Posterior cingulate gyrus (tissue), 11 donors: ENCODE measurements around the gene GDI2.
"Not testable (repeated sequence)": the region's sequence is repeated elsewhere in the genome, so short reads cannot be mapped to it uniquely, and the experiment has no call there.

ENCODE experiments used
- DNase-seq, 10 donors: peaks; one replicate each; pipeline versions ENCODE4 v3.0.0 to v3.0.0-alpha.2; 2020 to 2021; ENCODE audit warnings: mixed read lengths in 3 of 10
- intact Hi-C: fragments of 100-400 bp; cut with DNase I; formaldehyde crosslinking; loops from one replicate; pipeline ENCODE4 v1.15.1; 2023

Gene GDI2

DNA sequence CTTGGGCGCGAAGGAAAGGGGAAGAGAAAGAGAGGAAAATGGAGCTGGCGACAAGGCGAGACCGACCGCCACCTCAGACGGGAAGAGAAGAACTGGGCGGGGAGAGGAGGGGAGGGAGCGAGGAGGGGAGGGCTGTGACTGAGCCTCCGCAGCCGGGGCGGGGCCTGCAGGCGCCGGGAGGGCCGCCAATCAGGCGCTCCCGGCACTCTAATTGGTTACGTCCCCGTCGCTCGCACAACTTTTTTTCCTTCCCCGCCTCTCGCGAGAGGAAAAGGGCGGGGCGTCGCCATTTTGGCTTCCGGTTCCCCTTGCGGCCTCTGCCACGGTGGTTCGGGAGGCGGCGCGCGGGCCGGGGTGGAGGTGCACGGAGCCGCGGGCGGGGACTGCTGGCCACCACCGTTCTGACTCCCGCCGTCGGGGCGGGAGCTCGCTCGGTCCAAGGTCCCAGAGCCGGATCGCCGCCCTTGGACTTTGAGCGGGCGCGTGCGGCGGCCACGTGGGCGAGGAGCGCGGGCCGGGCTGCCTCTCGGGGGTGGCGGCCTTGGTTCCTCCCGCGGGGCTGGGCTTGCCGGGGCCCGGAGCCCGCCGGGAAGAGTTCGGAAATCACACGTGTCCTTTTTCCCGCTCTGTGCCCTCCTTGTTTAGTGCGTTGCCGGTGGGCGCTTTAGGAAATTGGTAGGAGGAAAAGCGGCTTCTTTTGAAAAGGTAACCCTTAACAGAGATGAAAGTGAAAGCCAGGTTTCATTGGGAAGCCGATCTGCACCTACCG, at the start of gene GDI2:
Gene GDI2 (minus strand): TSS at position 94 of the 769 bp plus-strand sequence. CDS start 176 bp downstream, outside the sequence.
- intact Hi-C loops = loop anchor here (1.0 to 5.0 kb wide), 4 partner anchors 44 to 129 kb away; partner anchors contain the start of genes FBH1 and TASOR2
- peak; percentile 93 to 99 (median 95) for DNase-seq

DNA sequence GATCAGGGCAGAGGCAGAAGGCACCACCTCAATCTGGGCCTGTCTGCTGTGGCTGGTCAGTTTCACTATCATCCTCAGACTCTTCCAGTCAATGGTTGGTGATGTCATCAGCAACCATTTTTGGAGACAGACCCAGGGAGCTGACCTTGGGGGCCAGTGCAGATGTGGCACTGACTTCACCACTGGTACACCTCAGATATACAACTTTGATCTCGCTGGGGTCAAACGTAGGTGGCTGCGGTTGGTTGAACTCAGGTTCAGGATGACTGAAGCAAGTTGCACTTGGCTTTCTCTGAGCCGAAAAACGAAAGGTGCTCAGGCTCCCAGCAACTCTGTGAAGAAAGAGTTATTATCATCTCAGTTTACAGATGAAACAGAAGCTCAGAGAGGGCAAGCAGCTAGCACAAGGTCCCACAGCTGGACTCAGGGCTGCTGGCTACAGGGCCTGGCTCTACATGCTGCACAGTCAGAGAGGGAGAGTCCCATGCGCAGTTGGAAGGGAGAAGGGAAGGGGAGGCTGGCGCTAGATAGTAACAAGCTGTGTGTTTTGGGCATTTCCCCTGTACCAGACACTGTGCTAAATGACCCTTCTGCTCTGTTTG, 49.2 kb upstream of the GDI2 start:
- intact Hi-C loops = no loop called here
- peak in 2 of 10 donors; percentile 30 to 62 for DNase-seq

DNA sequence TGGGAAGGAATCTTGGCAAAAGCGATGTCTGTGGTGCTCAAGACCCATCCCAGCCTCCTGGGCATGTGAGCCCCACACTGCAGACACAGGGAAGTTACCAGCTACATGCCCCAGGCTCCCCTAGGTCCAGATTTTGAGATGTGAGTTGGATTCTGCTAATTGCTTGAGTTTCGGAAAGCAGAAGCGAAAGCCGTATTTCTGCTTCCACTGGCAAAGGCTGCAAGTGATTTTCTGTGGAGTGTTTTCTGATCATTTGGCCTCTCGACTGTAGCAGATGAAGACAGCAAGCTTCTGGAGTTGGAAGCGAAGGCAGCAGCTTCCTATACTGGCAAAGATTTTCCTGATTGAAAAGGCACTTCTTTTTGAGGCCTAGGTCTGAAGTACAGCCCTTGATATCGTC, 46.8 kb upstream of the GDI2 start:
- intact Hi-C loops = no loop called here

DNA sequence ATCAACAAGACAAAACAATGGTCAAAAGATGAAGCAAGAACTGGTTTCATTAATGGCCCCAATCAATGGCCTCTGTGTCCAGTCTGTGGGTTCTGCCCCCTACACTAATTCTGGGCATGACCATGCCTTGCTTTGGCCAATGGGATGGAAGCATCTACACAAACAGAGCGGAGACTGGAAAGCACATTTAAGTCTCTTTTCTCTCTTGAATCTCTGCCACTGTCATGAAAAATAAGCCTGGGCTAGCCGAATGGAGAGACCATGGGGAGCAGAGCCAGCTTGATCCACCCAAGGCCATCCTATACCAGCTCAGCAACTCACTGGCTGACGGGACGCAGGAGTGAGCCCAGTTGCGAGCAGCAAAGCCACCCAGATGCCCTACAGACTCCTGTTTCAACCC, 45.6 kb upstream of the GDI2 start:
- DNase-seq = peak in 7 of 10 donors; percentile 18 to 92 (median 52)
- intact Hi-C loops = loop anchor here (5.0 kb wide), 1 partner anchor 47 kb away; the partner anchor contains the start of gene GDI2

More for the DNA sequence above, 46.8 kb upstream of the GDI2 start:
- peak in 1 of 10 donors; percentile 8 for DNase-seq

DNA sequence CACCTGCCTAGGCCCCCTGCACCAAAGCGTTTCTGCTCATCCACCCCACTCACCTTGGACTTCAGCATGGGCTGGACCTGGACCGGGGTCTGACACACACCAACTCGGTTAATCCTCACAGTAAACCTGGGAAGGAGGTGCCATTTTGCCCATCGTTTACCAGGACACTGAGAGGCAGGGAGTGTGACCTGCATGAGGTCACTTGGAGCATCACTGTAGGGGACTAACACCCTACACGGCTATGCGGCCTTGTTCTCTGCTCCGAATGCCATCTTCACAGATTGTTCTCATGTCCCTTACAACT, 43.4 kb upstream of the GDI2 start:
- peak in 2 of 10 donors; percentile 3 to 40 for DNase-seq
- intact Hi-C loops = loop anchor here (5.0 kb wide), 1 partner anchor 44 kb away; the partner anchor contains the start of gene GDI2

DNA sequence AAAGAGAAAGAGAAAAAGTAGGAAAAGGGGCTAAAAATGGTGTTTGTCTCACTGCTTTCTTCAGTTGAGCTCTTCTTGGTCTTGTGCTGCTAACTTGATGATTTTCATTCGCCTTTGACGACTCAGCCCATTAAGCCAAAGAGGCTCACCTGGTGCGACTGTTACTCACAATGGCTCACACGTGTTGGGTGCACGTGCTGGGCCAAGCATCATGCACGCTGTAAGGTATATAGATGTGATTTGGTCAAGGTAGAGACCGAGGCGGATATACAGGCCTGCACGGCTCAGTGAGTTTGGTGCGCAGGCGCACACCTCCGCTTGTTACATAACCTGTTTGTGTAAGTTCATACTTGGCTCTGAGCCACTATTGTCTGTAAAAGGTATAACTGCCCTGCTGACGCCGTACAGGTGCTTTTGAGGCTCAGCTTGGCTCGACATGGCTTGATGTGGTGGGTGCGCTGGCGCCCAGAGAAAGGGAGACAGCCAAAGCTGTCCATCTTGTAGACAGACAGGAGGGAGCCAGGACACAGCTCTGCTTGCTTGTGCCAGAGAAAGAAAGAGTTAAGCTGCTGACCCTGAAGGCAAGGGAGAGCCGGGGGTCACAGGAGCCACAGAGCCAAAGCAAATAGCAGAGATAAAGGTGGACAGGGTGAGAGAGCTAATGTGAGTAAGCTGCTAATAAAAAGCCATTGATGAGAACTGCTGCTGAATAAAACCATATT, 42.9 kb upstream of the GDI2 start:
- peak in 2 of 10 donors; percentile 40 to 46 for DNase-seq
- intact Hi-C loops = loop anchor here (5.0 kb wide), 1 partner anchor 44 kb away; the partner anchor contains the start of gene GDI2

DNA sequence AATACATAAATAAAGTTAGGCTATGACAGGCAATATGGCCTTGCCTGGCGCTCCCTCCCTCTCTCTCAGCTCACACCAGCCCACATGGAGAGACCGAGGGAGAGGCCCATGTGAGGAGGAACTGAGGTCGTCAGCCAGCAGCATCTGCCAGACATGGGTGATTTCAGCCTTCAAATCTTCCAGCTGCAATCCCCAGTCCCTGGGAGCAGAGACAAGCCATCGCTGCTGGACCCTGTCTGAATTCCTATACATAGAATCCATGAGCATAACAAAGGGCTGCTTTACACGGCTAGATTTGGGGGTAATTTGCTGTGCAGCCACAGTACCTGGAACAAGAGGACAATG, 40.9 kb upstream of the GDI2 start:
- peak in 2 of 10 donors; percentile 4 to 22 for DNase-seq
- intact Hi-C loops = no loop called here

DNA sequence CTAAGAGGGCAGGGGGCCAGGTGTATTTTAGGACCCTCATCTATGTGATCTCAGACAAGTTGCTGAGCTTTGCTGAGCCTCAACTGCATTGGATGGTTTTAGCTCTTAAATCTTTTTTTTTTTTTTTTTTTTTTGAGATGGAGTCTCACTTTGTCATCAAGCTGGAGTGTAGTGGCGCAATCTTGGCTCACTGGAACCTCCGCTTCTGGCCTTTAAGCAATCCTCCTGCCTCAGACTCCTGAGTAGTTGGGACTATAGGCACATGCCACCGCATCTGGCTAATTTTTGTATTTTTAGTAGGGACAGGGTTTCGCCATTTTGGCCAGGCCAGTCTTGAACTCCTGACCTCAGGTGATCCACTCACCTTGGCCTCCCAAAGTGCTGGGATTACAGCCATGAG, 33.4 kb upstream of the GDI2 start:
- intact Hi-C loops = not testable (repeated sequence)
- peak in 2 of 10 donors; percentile 24 to 34 for DNase-seq

DNA sequence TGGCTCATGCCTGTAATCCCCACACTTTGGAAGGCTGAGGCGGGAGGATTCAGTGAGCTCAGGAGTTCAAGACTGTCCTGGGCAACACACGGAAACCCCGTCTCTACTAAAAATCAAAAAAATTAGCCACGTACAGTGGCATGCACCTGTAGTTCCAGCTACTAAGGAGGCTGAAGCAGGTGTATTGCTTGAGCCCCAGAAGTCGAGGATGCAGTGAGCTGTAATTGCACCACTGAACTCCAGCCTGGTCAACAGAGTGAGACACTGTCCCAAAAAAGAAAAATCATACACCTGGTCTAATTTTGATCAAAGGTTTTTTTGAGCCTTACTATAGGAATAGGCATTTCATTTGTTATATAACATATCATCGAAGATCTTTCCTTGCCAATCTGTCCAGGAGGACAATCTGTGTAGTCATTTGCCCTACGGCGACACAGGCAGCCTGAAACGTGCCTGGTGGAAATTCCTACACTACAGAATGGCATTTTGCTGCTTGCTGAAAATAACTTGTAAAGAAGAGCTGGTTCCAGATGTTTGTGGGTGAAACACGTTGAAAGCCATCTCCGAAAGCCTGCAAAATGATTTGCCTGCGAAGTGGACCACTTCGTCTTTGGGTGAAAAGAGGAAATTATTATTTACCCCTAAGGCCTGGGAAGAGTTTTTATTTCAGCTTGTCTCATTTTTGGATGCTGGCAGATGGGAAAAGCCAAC, 31.3 kb upstream of the GDI2 start:
- intact Hi-C loops = no loop called here

DNA sequence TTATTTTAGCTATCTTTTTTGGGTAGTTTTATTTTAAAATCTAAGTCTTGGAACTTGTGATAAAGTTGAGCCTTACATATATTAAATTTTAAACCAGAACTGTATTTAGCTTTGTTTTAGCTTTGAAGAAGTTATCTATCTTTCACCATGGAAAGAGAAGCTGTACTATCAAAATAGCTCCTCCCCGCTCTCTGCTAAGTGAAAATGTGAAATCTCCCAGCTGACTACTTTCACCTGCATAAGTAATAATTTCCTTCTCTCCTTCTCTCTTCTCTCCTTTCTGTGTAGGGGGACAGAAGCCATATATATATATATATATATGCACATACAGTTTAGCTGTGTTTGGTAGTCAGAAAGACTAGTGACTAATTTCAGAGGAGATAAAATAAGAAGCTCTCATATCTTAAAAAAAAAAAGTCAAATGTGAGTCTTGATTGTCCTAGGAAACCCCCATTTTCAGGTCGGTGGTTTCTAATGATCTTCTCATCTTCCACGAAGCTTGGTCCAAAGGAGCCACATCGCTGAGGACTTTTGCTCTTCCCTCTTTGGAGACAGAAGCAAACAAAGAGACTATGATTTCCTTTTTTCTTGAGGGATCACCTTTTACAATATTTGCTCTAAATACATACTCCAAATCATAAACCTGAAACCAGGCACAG, 30.6 kb upstream of the GDI2 start:
- DNase-seq = no peak
- intact Hi-C loops = no loop called here

More for the DNA sequence above, 31.3 kb upstream of the GDI2 start:
- DNase-seq = no peak

DNA sequence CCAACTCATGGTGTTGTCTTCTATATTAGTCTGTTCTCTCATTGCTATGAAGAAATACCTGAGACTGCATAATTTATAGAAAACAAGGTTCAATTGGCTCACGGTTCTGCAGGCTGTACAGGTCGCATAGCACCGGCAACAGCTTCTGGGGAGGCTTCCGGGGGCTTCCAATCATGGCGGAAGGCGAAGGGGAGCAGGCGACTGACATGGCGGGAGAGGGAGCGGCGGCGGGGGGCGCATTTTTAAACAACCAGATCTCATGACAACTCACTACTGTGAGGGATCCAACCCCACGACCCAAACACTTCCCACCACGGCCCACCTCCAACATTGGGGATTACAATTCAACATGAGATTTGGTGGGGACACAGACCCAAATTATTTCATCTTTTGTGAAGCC, 28.7 kb upstream of the GDI2 start:
- peak in 2 of 10 donors; percentile 24 to 52 for DNase-seq
- intact Hi-C loops = no loop called here

DNA sequence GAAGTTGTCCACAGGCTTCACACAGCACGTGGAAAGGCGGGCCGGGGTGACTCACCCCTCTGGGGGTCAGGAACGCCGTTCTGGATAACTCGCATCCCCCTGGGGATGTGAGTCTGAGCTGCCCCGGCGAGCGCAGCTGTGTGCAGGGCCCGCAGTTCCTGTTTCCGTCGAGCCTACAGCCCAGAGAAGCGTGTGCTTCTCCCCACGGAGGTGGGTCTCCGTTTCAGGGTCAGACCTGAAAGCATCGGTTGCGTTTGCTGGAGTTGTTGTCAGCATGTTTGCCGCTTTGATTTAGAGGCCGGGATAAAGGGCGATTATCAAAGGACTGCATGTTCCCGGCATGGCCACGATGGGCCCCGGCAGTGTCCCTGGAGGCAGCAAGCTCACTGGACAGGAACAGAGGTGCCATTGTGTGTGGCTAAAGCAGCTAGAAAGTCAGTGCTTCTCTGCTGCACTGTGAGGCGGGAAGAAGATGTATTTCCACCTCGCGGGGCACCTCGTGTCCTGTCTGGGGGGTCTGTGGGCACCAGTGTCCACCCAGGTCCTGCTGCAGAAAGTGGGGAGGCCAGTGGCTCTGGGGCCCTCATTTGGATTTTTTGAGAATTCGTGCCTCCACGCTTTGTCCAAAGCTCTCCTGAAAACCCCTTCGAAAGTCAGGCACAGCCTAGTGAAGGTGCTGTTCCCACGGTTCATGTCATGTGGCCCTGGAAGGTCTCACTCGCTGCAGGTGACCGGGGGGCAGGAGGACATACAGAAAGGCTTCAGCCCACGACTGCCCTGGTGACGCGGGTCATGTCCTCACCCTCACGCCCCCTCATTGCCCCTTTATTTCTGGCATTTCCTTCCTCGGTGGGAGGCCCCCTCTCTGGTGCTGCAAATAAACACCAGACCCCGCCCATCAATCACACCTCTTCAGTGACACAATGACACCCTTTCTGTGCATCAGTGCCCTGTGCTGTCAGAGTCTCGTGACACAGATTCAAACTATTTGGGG, 27.4 kb upstream of the GDI2 start:
- peak; percentile 21 to 94 (median 68) for DNase-seq
- intact Hi-C loops = no loop called here

DNA sequence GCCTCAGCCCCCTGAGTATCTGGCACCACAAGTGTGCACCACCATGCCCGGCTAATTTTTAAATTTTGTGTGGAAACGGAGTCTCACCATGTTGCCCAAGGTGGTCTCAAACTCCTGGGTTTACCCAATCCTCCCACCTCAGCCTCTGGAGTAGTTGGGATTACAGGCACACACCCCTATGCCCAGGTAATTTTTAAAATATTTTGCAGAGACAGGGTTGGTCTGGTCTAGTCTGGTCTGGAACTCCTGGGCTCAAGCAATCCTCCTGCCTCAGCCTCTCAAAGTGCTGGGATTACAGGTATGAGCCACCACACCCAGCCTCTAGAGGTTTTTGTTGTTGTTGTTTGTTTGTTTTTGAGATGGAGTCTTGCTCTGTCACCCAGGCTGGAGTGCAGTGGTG, 22.9 kb upstream of the GDI2 start:
- intact Hi-C loops = not testable (repeated sequence)
- peak in 2 of 10 donors; percentile 11 to 13 for DNase-seq

DNA sequence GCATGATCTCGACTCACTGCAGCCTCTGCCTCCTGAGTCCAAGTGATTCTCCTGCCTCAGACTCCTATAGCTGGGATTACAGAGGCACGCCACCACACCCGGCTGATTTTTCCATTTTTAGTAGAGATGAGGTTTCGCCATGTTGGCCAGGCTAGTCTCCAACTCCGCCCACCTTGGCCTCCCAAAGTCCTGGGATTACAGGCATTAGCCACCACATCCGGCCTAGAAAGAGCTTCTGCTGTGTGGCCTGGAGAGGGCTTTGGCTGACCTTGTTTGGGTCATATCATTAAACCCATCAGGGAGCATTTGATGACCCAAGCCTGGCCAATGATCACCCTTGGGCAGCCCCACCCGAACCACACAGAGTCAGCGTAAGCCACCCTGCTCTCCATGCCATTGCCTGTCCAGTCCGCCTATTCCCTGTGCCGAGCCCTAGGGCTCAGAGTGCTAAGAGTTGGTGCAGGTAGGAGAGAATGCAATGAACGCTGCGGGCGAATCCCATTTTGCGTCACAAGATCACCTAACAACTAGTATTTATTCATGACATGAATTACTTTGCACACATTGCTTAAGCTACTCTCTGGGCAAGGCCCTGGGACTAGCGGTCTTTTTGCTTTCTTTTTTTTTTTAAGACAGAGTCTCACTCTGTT, 22.3 kb upstream of the GDI2 start:
- intact Hi-C loops = no loop called here
- DNase-seq = peak in 2 of 10 donors; percentile 25 to 28

DNA sequence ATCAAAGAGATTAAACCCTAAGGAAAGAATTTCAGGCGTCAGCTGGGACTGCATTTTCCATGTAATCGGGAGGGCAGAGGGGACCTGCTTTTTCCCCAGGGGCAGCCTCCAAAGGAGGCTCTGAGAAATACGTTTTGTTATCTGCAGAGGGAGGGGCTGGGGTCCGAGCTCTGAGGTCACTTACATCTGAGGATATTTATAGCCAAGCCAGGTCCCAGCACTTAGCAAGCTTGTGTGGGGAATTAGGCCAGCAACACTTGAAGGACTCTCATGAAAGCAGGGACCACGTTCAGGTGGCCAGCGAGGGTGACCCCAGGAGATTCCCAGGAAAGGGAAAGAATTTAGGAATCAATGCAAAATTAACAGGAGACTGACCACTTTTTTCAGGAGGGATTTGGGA, 20.6 kb upstream of the GDI2 start:
- DNase-seq = peak in 1 of 10 donors; percentile 14
- intact Hi-C loops = no loop called here

DNA sequence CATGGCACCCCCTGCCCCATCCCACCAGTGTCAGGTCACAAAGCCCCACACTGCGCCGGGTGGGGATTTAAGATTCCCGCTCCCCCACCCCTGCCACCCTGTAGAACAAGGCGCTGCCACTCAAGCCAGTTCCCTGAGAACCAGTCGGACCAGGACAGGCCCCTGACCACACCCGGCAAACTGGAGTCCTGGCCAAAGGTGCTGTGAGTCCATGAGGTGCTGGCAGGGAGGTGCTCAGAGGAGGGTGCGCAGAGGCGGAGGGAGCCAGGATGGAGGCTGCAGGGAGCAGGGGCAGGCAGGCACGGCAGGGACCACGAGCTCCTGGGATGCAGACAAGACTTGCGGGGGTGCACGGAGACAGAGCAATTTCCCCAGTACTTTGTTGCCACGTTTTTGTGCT, 19.7 kb upstream of the GDI2 start:
- intact Hi-C loops = no loop called here
- DNase-seq = peak in 1 of 10 donors; percentile 41

DNA sequence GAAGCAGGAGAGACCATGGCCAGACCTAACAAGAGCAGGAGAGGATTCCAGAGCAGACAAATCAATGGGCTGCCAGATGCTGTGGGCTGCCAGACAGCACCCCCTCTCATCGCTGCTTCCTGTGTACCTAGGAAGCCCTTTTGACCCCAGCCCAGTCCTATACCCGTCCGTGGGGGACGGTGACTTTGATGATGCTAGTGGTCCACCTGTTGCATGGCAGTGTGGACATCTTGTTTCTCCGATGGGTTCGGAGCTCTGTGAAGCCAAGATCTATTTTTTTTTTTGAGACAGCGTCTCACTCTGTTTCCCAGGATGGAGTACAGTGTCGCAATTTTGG, 18.2 kb upstream of the GDI2 start:
- no peak for DNase-seq
- intact Hi-C loops = no loop called here
